ENCODE results near the gene LKAAEAR1. TPM values are rescaled to one million over a fixed set of nuclear protein-coding genes. Genes with fewer than 3 reads are reported as not detected.
A peak's percentile ranks its signal among the peaks of the same experiment; 100 is the strongest.

The LKAAEAR1 gene
- total and polyA plus RNA-seq, 8 donors = 0.22 to 0.24 TPM; not detected in 6

DNA sequence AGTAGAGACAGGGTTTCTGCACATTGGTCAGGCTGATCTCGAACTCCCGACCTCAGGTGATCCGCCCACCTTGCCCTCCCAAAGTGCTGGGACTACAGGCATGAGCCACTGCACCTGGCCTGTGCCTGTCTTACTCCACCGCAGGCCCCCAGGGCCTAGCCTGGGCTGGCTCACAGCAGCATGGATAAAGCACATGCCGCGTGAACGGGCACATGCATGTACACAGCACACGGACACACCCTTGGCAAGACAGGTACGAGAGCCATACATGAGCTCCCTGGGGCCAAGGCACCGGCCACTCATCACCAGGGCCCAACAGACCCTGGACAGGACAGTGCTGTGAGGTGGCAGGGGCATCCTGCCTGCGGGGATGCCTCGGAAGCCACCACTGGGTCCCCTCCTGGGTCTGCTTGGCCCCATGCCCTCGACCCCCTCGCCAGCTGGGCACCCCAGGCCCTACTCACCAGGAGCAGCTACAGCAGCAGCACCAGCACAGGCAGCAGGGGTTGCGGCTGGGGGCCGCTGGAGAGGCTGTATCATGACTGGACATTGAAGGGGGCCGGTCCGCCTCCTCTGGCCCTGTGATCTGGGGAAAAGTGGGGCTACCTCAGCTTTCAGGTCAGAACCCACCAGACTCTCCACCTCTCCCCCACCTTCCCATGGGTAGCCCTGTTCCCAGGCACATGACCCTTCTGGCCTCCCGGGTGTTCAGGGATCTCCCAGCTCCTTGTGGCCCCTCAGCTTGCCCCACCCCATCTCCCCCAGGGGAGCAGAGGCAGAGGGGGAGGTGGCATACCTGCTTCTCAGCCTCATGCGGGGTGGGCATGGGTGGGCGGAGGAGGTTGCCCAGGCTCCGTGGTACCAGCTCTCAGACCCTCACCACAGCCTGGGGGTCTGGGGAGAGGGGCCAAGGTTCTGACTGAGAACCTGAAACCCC lies 7.9 kb downstream of the LKAAEAR1 start:
- H3K4me1 ChIP-seq = peaks cover 0 to 10% (median 6%) of the 10 kb centered on the region in 3 donors
- WGBS, 2 donors = 93 to 96% methylated on average over 17 to 19 of the region's 22 CpGs
- no peak for ATAC-seq
- FAIRE-seq = no peak
- H3K9me3 ChIP-seq = no peaks in the 10 kb centered on the region
- no peak overlapping the region for H3K27ac ChIP-seq
- H3K4me3 ChIP-seq = peak overlapping the region in 1 of 4 donors; percentile 83
- H3K27me3 ChIP-seq = no peaks in the 10 kb centered on the region
- TF ChIP-seq, protein P1, sequence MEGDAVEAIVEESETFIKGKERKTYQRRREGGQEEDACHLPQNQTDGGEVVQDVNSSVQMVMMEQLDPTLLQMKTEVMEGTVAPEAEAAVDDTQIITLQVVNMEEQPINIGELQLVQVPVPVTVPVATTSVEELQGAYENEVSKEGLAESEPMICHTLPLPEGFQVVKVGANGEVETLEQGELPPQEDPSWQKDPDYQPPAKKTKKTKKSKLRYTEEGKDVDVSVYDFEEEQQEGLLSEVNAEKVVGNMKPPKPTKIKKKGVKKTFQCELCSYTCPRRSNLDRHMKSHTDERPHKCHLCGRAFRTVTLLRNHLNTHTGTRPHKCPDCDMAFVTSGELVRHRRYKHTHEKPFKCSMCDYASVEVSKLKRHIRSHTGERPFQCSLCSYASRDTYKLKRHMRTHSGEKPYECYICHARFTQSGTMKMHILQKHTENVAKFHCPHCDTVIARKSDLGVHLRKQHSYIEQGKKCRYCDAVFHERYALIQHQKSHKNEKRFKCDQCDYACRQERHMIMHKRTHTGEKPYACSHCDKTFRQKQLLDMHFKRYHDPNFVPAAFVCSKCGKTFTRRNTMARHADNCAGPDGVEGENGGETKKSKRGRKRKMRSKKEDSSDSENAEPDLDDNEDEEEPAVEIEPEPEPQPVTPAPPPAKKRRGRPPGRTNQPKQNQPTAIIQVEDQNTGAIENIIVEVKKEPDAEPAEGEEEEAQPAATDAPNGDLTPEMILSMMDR (IDR thresholded peaks at IDR 0.05) = no peak
- no peaks in the 10 kb centered on the region for H3K36me3 ChIP-seq
- DNase-seq = peak in 1 of 6 donors; percentile 25
- intact Hi-C loops (cut with DNase I) = no loop called here

DNA sequence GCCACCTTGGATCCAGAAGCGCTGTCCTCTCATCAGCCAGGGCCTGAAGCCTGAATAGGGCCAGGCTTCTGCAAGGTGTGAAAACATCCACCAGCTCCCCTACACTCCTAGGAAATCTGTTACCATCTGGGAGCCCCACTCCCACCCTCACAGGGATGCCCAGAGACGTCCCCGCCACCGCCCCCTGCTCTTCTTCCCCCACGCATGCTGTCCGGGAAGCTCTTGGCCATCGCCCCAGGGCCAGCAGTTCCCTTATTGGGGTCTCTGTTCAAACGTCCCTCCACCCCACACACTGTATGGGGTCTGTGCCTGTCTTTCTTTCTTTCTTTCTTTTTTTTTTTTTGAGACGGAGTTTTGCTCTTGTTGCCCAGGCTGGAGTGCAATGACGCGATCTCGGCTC lies 8.6 kb downstream of the LKAAEAR1 start:
- Histone ChIP-seq H3K4me3 (no peak overlapping the region), H3K9me3 (no peaks in the 10 kb centered on the region), H3K4me1 (peaks cover 0 to 10% (median 6%) of the 10 kb centered on the region in 3 donors), H3K27me3 (no peaks in the 10 kb centered on the region), H3K36me3 (no peaks in the 10 kb centered on the region), H3K27ac (no peak overlapping the region)
- FAIRE-seq (no peak), ATAC-seq (no peak), DNase-seq (peak in 1 of 6 donors; percentile 22)
- TF ChIP-seq, protein P1 (IDR thresholded peaks at IDR 0.05) = no peak
- intact Hi-C loops (cut with DNase I) = no loop called here
- whole genome bisulfite sequencing, 2 donors = 93% methylated on average over 12 of the region's 12 CpGs

DNA sequence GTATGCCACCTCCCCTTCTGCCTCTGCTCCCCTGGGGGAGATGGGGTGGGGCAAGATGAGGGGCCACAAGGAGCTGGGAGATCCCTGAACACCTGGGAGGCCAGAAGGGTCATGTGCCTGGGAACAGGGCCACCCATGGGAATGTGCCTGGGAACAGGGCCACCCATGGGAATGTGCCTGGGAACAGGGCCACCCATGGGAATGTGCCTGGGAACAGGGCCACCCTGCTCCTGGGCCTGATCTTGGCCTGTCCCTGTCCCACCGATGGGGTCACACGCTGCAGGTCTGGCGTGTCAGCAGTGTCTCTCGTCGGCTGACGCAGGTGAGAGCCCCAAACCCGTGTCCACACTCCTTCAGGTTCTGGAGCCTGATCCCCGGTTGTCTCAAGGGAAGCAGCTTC lies 9.2 kb downstream of the LKAAEAR1 start:
- ATAC-seq = no peak
- no peak overlapping the region for H3K27ac ChIP-seq
- no peak overlapping the region for H3K4me3 ChIP-seq
- TF ChIP-seq, protein P1 (IDR thresholded peaks at IDR 0.05) = no peak
- H3K36me3 ChIP-seq = no peaks in the 10 kb centered on the region
- no peaks in the 10 kb centered on the region for H3K27me3 ChIP-seq
- no peaks in the 10 kb centered on the region for H3K9me3 ChIP-seq
- H3K4me1 ChIP-seq = peaks cover 0 to 10% (median 6%) of the 10 kb centered on the region in 3 donors
- intact Hi-C loops (cut with DNase I) = no loop called here
- FAIRE-seq = no peak
- WGBS, 2 donors = 89 to 96% methylated on average over 8 of the region's 8 CpGs
- no peak for DNase-seq

DNA sequence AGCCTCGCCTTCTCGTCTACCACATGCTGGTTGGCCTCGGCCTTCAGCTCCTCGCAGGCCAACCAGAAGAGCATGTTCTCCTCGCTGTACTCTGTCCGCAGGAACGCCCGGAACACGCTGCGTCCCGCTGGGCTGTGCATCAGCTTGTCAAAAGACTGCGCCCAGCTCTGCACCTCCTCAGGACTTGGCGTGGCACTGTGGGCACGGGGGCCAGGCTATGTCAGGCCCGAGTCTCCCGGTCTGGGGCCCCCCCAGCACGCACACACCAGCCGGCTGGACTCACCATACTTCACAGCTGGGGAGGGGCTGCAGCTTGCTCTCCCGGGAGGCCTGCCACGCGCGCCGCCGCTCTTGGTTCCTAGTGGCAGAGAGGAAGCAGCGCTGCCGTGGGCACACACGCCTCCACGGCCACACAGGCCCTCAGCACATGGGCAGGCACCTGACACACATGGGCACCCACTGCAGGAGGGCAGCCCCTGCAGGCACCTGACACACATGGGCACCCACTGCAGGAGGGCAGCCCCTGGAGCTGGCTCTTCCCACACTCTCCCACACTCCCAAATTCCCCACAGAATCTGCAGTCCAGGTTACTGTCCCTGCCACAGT lies 9.9 kb downstream of the LKAAEAR1 start:
- ATAC-seq = no peak
- H3K36me3 ChIP-seq = no peaks in the 10 kb centered on the region
- H3K27me3 ChIP-seq = no peaks in the 10 kb centered on the region
- peaks cover 0 to 10% (median 6%) of the 10 kb centered on the region in 3 donors for H3K4me1 ChIP-seq
- TF ChIP-seq, protein P1 (IDR thresholded peaks at IDR 0.05) = no peak
- no peak for DNase-seq
- H3K27ac ChIP-seq = no peak overlapping the region
- intact Hi-C loops (cut with DNase I) = no loop called here
- H3K9me3 ChIP-seq = no peaks in the 10 kb centered on the region
- no peak overlapping the region for H3K4me3 ChIP-seq
- FAIRE-seq = no peak
- WGBS, 2 donors = 91 to 93% methylated on average over 28 of the region's 28 CpGs
